ENCODE data around the gene RNF157. TPM values are rescaled to one million over a fixed set of nuclear protein-coding genes. Genes with fewer than 3 reads are reported as not detected.
A peak's percentile ranks its signal among the peaks of the same experiment; 100 is the strongest.

The RNF157 gene
- polyA plus RNA-seq, 1 experiment, result 0.50 TPM

DNA sequence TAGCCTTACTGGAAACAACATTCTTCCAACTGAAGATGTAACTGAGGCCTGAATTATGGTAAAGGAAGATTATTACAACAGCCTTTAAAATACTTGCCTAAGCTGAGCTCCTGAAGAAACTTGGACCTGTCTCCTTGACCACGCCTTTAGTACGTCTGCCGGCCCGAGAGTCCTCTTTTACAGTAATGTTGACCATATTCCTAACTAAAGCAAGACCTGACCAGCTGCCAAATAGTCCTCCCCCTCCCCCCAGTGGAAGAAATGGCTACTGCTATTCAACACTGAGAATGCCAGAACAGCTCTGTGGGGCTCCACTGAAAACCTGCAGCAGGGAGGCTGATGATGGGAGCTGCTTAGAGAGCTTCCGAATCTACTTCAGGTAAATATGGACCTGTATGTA lies 86.7 kb downstream of the RNF157 start:
- POLR2A ChIA-PET, result no interaction called here
- TF ChIP-seq, protein P1, sequence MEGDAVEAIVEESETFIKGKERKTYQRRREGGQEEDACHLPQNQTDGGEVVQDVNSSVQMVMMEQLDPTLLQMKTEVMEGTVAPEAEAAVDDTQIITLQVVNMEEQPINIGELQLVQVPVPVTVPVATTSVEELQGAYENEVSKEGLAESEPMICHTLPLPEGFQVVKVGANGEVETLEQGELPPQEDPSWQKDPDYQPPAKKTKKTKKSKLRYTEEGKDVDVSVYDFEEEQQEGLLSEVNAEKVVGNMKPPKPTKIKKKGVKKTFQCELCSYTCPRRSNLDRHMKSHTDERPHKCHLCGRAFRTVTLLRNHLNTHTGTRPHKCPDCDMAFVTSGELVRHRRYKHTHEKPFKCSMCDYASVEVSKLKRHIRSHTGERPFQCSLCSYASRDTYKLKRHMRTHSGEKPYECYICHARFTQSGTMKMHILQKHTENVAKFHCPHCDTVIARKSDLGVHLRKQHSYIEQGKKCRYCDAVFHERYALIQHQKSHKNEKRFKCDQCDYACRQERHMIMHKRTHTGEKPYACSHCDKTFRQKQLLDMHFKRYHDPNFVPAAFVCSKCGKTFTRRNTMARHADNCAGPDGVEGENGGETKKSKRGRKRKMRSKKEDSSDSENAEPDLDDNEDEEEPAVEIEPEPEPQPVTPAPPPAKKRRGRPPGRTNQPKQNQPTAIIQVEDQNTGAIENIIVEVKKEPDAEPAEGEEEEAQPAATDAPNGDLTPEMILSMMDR (IDR thresholded peaks at IDR 0.05; ENCODE audit: insufficient read depth, low read depth, low read length), result peak; percentile 43
- CTCF ChIA-PET, result interaction anchor here (1.0 to 6.2 kb wide), 6 partner anchors 9 to 126 kb away, joined by 3 to 21 read pairs (median 4); partner anchors contain the start of gene FOXJ1
- Histone ChIP-seq H3K4me3 (ENCODE audit: low read depth, low read length) (no peak overlapping the region), H3K27me3 (ENCODE audit: control insufficient read depth, insufficient read depth, low read length) (peaks cover 10% of the 10 kb centered on the region), H3K36me3 (ENCODE audit: control insufficient read depth, insufficient read depth, low read length) (no peaks in the 10 kb centered on the region)
- no peak for DNase-seq (ENCODE audit: low read depth)

DNA sequence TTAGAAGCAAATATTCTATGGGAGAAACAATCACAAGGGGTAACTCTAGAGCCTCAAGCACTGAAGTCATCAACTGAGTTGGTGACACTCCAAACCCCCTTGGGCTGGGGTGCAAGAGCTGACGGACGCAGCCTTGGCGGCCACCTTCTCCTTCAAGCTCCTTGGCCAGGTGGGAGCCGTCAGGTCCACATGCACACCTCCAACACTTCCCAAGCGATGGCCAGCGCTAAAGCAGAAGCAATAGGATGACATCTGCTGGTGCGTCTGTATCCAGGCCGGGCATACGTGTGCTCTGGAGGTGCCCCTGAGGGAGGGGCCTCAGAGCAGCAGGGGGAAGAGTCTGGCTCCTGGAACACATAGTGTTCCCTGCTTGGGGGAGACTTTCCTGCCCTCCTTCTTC lies 87.1 kb downstream of the RNF157 start:
- CTCF ChIA-PET, result interaction anchor here (1.0 to 6.2 kb wide), 7 partner anchors 8 to 126 kb away, joined by 3 to 21 read pairs (median 4); partner anchors contain the start of gene FOXJ1
- Histone ChIP-seq H3K27me3 (ENCODE audit: control insufficient read depth, insufficient read depth, low read length) (peaks cover 8% of the 10 kb centered on the region), H3K36me3 (ENCODE audit: control insufficient read depth, insufficient read depth, low read length) (no peaks in the 10 kb centered on the region), H3K4me3 (ENCODE audit: low read depth, low read length) (no peak overlapping the region)
- TF ChIP-seq, protein P1 (IDR thresholded peaks at IDR 0.05; ENCODE audit: insufficient read depth, low read depth, low read length), result no peak
- DNase-seq (ENCODE audit: low read depth), result no peak
- POLR2A ChIA-PET, result no interaction called here

DNA sequence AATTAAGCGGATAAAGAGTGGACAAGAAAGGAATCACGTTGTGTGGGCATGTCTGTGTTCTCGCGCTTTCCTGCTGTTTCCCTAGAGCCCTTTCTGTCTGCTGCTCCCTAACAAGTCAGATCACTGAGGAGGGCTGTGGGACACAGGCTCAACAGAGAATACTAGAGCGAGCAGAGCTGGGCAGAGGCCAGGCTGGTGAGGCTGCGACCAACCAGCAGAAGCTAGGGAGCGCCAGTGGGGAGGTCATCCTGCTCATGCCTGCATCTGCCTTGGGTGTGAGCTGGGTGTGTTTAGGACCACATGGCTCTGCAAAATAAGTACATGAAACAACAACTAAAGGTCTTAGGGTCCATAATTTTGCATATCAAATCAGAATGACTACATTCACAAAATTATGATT lies 87.7 kb downstream of the RNF157 start:
- Histone ChIP-seq H3K27me3 (ENCODE audit: control insufficient read depth, insufficient read depth, low read length) (peaks cover 6% of the 10 kb centered on the region), H3K36me3 (ENCODE audit: control insufficient read depth, insufficient read depth, low read length) (no peaks in the 10 kb centered on the region), H3K4me3 (ENCODE audit: low read depth, low read length) (no peak overlapping the region)
- TF ChIP-seq, protein P1 (IDR thresholded peaks at IDR 0.05; ENCODE audit: insufficient read depth, low read depth, low read length), result no peak
- ChIA-PET POLR2A (no interaction called here), CTCF (interaction anchor here (1.1 to 6.2 kb wide), 5 partner anchors 8 to 127 kb away, joined by 3 to 21 read pairs (median 5); partner anchors contain the start of gene FOXJ1)
- DNase-seq (ENCODE audit: low read depth), result no peak

DNA sequence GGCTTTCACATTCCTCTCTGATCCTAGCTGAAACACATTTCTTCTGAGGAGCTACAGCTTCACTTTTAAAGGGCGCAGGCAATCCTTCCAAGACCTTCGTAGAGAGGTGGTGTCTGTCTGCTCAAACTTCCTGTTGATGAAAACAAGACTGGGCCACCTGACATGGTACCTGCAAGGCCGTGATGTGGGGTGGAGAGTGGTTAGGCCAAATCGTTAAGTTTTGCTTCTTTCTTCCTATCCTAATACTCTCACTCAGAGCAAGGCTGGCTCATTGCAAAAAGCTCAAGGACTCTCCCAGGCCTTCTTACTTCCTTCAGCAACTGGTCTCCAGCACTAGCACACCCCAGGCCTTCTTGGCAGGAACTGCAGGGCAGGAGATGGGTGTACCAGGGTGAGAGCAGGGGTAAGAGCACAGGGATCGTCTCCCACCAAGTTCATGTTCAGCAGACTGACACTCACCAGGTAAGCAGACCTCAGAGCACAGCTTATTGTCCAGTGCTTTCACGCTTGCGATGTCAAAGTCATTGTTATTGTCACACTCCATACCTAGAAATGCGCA lies 88.3 kb downstream of the RNF157 start:
- CTCF ChIA-PET, result interaction anchor here (1.6 to 6.2 kb wide), 3 partner anchors 9 to 127 kb away, joined by 4 to 21 read pairs (median 5); no protein-coding TSS in a partner anchor
- H3K27me3 ChIP-seq (ENCODE audit: control insufficient read depth, insufficient read depth, low read length), result peaks cover 6% of the 10 kb centered on the region
- TF ChIP-seq, protein P1 (IDR thresholded peaks at IDR 0.05; ENCODE audit: insufficient read depth, low read depth, low read length), result no peak
- no peaks in the 10 kb centered on the region for H3K36me3 ChIP-seq (ENCODE audit: control insufficient read depth, insufficient read depth, low read length)
- POLR2A ChIA-PET, result no interaction called here
- no peak overlapping the region for H3K4me3 ChIP-seq (ENCODE audit: low read depth, low read length)
- no peak for DNase-seq (ENCODE audit: low read depth)

DNA sequence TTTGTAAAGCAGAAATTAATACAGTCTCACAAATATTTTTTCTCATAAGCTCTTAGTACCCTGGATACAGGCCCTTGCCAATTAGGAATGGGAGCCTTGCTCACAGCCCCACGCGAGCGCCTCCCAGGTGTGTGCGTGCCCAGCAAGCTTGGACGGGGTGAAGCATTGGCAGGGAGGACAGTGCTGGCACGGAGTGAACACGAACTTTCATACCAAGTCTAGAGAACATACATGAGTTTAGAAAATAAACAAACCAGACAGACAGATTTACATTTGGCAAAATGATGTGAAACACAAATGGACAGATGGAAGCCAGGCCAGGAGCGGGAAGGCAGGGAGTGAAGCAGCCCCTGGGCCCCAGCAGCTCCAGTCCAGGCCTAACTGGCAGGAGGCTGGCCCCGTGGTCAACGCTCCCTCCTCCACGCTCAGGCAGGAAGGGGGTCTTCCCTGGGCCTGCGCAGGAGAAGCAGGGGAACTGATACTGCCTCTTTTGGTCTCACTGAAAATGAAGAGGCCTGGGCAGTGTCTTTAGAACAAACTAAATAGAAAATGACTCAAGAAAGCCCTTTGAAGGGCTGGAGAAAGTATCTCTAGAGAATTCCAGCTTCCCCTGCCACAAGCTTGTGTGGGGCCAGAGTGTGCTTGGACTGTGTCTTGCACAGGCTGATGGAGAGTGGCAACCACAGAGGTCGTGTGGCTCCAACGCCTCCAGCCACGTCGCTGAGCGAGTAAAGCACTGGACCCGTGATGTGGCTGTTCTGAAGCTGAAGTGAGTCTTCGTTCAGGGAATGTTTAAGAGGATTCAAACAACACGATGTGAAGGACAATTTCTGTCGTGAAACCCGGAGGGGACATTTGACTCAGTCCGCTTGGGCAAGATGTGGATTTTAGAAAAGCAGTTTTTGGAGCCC lies 89.3 kb downstream of the RNF157 start:
- TF ChIP-seq, protein P1 (IDR thresholded peaks at IDR 0.05; ENCODE audit: insufficient read depth, low read depth, low read length), result no peak
- peaks cover 6% of the 10 kb centered on the region for H3K27me3 ChIP-seq (ENCODE audit: control insufficient read depth, insufficient read depth, low read length)
- H3K4me3 ChIP-seq (ENCODE audit: low read depth, low read length), result no peak overlapping the region
- CTCF ChIA-PET, result interaction anchor here (0.9 to 6.2 kb wide), 4 partner anchors 9 to 128 kb away, joined by 4 to 21 read pairs (median 8); no protein-coding TSS in a partner anchor
- H3K36me3 ChIP-seq (ENCODE audit: control insufficient read depth, insufficient read depth, low read length), result no peaks in the 10 kb centered on the region
- POLR2A ChIA-PET, result no interaction called here
- no peak for DNase-seq (ENCODE audit: low read depth)
